Panc1 (cell line): ENCODE results near the gene NPPC. TPM values are rescaled to one million over a fixed set of nuclear protein-coding genes. Genes with fewer than 3 reads are reported as not detected.

Experiments
- ATAC-seq: fragments of 200-7000 bp; cut with Tn5 transposase; 2 replicates; pipeline ENCODE4 v1.9.1; 2020; ENCODE audit warnings: mild to moderate bottlenecking, moderate library complexity
- BruUV-seq: library from RNA; stranded (reverse); fragments of 400-500 nt; replicated peaks from 2 replicates; lab custom pipeline; 2021; lab: Mats Ljungman, UMichigan
- CTCF ChIA-PET: fragments of 300-600 bp; sonication (Branson Sonifier 250); formaldehyde crosslinking; loops from one replicate; lab custom pipeline; 2022; ENCODE audit warnings: antibody characterized with exemption; lab: Charles Lee
- POLR2A ChIA-PET: fragments of 300-600 bp; sonication (Branson Sonifier 250); formaldehyde crosslinking; loops from one replicate; lab custom pipeline; 2022; ENCODE audit warnings: antibody characterized with exemption; lab: Charles Lee
- DNase-seq: peaks from one replicate; pipeline ENCODE4 v3.0.0-alpha.2; 2010; ENCODE audit warnings: low read depth, low spot score
- H3K27ac ChIP-seq: 2 replicates; pipeline ENCODE4 v1.5.1; 2011; ENCODE audit warnings: mild to moderate bottlenecking, low read length, inconsistent platforms
- H3K27me3 ChIP-seq: fragments of 200-500 bp; sonication (Bioruptor generic); 2 replicates; pipeline ENCODE4 v1.6.0; 2014; ENCODE audit warnings: low read length, inconsistent platforms; ENCODE audit not compliant: control insufficient read depth, insufficient read depth
- H3K36me3 ChIP-seq: fragments of 200-500 bp; sonication (Bioruptor generic); 2 replicates; pipeline ENCODE4 v1.5.1; 2014; ENCODE audit warnings: inconsistent platforms, mild to moderate bottlenecking, low read length, moderate library complexity; ENCODE audit not compliant: control insufficient read depth, insufficient read depth
- H3K4me1 ChIP-seq: 2 replicates; pipeline ENCODE4 v1.5.1; 2011; ENCODE audit warnings: inconsistent platforms, mild to moderate bottlenecking, low read length, moderate library complexity; ENCODE audit not compliant: control insufficient read depth, insufficient read depth
- H3K4me3 ChIP-seq, 2 experiments: 2 replicates each; pipeline ENCODE4 v1.5.1; 2011 to 2012; ENCODE audit warnings: low read depth in 2 of 2, low read length in 2 of 2, mild to moderate bottlenecking in 2 of 2, inconsistent platforms in 1 of 2, moderate library complexity in 1 of 2
- H3K9me3 ChIP-seq: fragments of 200-500 bp; sonication (Bioruptor generic); 2 replicates; pipeline ENCODE4 v1.5.1; 2014; ENCODE audit warnings: low read depth, mild to moderate bottlenecking, inconsistent platforms, low read length, moderate library complexity; ENCODE audit not compliant: control insufficient read depth, insufficient read depth
- CTCF ChIP-seq: fragments of 450-650 bp; IDR thresholded peaks from 2 replicates; pipeline ENCODE4 v1.5.1; 2017; ENCODE audit warnings: mild to moderate bottlenecking
- POLR2AphosphoS5 ChIP-seq: IDR thresholded peaks from 2 replicates; pipeline ENCODE4 v1.6.1; 2012; ENCODE audit warnings: mild to moderate bottlenecking, low read depth, low read length, moderate library complexity
- SIN3A ChIP-seq: IDR thresholded peaks from 2 replicates; pipeline ENCODE4 v1.6.1; 2012; ENCODE audit warnings: low read depth, mild to moderate bottlenecking, low read length, moderate library complexity, borderline replicate concordance; ENCODE audit not compliant: insufficient read depth
- TCF7L2 ChIP-seq: IDR thresholded peaks from 2 replicates; pipeline ENCODE4 v1.6.1; 2011; ENCODE audit warnings: mild to moderate bottlenecking, low read depth, low read length, inconsistent platforms
- in situ Hi-C: cut with HindIII; loops from 2 replicates; pipeline ENCODE4 v1.10.0; 2016; ENCODE audit warnings: low sequenced_read_pairs, low pct_unique_long_range_greater_than_20kb
- intact Hi-C: fragments of 100-400 bp; cut with micrococcal nuclease; formaldehyde crosslinking; loops from one replicate; pipeline ENCODE4 v1.10.0; 2022; ENCODE audit not compliant: unreplicated experiment
- total RNA-seq: library from RNA; stranded (reverse); gene quantifications from one replicate; pipeline ENCODE4 v1.2.1, GENCODE V29; 2021; ENCODE audit not compliant: unreplicated experiment
- TF ChIP-seq, protein P1 (sequence below), 2 experiments: IDR thresholded peaks; 2 replicates each; pipeline ENCODE4 v1.6.1; 2011 to 2012; ENCODE audit warnings: low read depth in 2 of 2, control low read depth in 1 of 2, low read length in 1 of 2, mild to moderate bottlenecking in 1 of 2, moderate library complexity in 1 of 2; ENCODE audit not compliant: insufficient read depth in 1 of 2

The NPPC gene
- total RNA-seq, 1 experiment from 2014 or later: 1.1 TPM

DNA sequence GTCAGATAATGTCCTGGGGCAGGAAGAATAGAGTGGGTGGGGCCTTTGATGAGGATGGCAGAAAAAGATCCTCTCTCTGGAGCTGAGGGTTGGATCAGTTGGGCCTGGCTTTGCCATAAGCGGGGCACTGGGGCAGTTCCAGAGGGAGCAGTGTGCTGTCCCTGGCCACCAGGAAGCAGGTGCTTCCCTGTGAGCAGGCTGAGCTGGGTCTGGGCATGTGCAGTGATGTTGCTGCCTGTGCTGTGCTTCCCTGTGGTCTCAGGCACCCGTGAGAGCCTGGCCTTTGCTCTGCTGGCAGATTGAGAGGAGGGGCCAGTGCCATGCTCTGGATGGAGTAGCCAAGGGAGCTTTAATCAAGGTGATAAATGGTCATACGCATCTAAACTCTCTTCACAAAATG is 14.6 kb upstream of the NPPC start:
- intact Hi-C loops (no loop called here), in situ Hi-C loops (no loop called here)
- Histone ChIP-seq H3K9me3 (no peaks in the 10 kb centered on the region), H3K4me3 (no peak overlapping the region), H3K27me3 (0 out of 2 replicates have a peak, but pooled peaks cover 2% of the 10 kb centered on the region), H3K27ac (no peak overlapping the region), H3K4me1 (no peaks in the 10 kb centered on the region), H3K36me3 (no peaks in the 10 kb centered on the region)
- TF ChIP-seq, protein P1, sequence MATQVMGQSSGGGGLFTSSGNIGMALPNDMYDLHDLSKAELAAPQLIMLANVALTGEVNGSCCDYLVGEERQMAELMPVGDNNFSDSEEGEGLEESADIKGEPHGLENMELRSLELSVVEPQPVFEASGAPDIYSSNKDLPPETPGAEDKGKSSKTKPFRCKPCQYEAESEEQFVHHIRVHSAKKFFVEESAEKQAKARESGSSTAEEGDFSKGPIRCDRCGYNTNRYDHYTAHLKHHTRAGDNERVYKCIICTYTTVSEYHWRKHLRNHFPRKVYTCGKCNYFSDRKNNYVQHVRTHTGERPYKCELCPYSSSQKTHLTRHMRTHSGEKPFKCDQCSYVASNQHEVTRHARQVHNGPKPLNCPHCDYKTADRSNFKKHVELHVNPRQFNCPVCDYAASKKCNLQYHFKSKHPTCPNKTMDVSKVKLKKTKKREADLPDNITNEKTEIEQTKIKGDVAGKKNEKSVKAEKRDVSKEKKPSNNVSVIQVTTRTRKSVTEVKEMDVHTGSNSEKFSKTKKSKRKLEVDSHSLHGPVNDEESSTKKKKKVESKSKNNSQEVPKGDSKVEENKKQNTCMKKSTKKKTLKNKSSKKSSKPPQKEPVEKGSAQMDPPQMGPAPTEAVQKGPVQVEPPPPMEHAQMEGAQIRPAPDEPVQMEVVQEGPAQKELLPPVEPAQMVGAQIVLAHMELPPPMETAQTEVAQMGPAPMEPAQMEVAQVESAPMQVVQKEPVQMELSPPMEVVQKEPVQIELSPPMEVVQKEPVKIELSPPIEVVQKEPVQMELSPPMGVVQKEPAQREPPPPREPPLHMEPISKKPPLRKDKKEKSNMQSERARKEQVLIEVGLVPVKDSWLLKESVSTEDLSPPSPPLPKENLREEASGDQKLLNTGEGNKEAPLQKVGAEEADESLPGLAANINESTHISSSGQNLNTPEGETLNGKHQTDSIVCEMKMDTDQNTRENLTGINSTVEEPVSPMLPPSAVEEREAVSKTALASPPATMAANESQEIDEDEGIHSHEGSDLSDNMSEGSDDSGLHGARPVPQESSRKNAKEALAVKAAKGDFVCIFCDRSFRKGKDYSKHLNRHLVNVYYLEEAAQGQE (IDR thresholded peaks at IDR 0.05; ENCODE audit: insufficient read depth in 1 of 2, low read depth in 2 of 2, low read length in 1 of 2): no peak
- no peak for TF ChIP-seq CTCF
- no peak for TF ChIP-seq SIN3A
- TF ChIP-seq TCF7L2: no peak
- no TSS peak for BruUV-seq
- ChIA-PET POLR2A (interaction anchor here (0.8 kb wide), 1 partner anchor 23 kb away, joined by 3 read pairs; no protein-coding TSS in a partner anchor), CTCF (no interaction called here)
- ATAC-seq: no peak
- DNase-seq: no peak

DNA sequence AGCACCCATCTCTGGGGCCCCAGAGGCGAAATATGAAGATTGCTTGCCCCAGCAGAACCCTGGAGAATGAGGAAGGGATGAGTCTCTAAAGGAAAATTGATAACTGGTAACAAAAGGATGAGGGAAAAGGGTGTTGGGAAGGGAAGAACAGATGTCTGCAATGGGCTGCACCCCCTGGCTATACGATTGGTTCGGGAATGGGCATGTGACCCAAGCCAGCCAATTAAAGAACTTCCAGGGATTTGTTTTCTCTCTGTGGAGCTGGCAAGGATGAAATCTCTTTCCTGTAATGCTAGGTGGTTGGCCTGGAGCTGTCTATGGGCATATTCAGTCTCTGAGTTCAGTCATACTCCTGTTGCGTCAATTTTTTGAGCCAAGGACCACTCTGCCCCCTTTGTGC is 12.8 kb upstream of the NPPC start:
- CTCF ChIA-PET: no interaction called here
- POLR2A ChIA-PET: no interaction called here
- TF ChIP-seq, protein P1 (IDR thresholded peaks at IDR 0.05; ENCODE audit: insufficient read depth in 1 of 2, low read depth in 2 of 2, low read length in 1 of 2): no peak
- TF ChIP-seq SIN3A (no peak), POLR2AphosphoS5 (no peak), CTCF (no peak), TCF7L2 (no peak)

More for the DNA sequence above, 12.8 kb upstream of the NPPC start:
- DNase-seq: no peak
- no peak overlapping the region for H3K27ac ChIP-seq
- no peaks in the 10 kb centered on the region for H3K36me3 ChIP-seq
- in situ Hi-C loops: no loop called here
- H3K9me3 ChIP-seq: no peaks in the 10 kb centered on the region
- ATAC-seq: no peak
- no peaks in the 10 kb centered on the region for H3K4me1 ChIP-seq
- 0 out of 2 replicates have a peak, but pooled peaks cover 2% of the 10 kb centered on the region for H3K27me3 ChIP-seq
- BruUV-seq: no TSS peak
- H3K4me3 ChIP-seq: no peak overlapping the region
- intact Hi-C loops: no loop called here
